ENCODE data around the gene NIT1.

Gene NIT1

GRCh38 chr1:161080441-161081405, 37.2 kb upstream of the NIT1 start:
- ATAC-seq (no peak), DNase-seq (no peak)
- no peak overlapping the region for H3K4me3 Mint-ChIP-seq
- H3K9me3 Mint-ChIP-seq, result no peaks in the 10 kb centered on the region
- peak overlapping the region in 1 of 2 donors; percentile 13 for H3K27ac Mint-ChIP-seq
- no peaks in the 10 kb centered on the region for H3K27me3 Mint-ChIP-seq
- H3K4me1 Mint-ChIP-seq, result no peaks in the 10 kb centered on the region

GRCh38 chr1:161081519-161081918, 36.4 kb upstream of the NIT1 start:
- Mint-ChIP-seq H3K4me1 (no peaks in the 10 kb centered on the region), H3K27me3 (no peaks in the 10 kb centered on the region), H3K4me3 (no peak overlapping the region), H3K9me3 (no peaks in the 10 kb centered on the region), H3K27ac (peak overlapping the region in 1 of 2 donors; percentile 13)
- ATAC-seq (no peak), DNase-seq (no peak)

GRCh38 chr1:161082483-161082882, 35.4 kb upstream of the NIT1 start:
- H3K4me1 Mint-ChIP-seq, result peaks cover 3% of the 10 kb centered on the region
- no peaks in the 10 kb centered on the region for H3K27me3 Mint-ChIP-seq
- DNase-seq, result no peak
- no peak for ATAC-seq
- H3K4me3 Mint-ChIP-seq, result no peak overlapping the region
- H3K9me3 Mint-ChIP-seq, result no peaks in the 10 kb centered on the region
- H3K27ac Mint-ChIP-seq, result no peak overlapping the region

GRCh38 chr1:161082996-161083747, 34.7 kb upstream of the NIT1 start:
- Mint-ChIP-seq H3K9me3 (no peaks in the 10 kb centered on the region), H3K27ac (no peak overlapping the region), H3K4me3 (no peak overlapping the region), H3K4me1 (peaks cover 10% of the 10 kb centered on the region), H3K27me3 (no peaks in the 10 kb centered on the region)
- no peak for DNase-seq
- peak; percentile 47 for ATAC-seq

- Mint-ChIP-seq H3K27me3 (no peaks in the 10 kb centered on the region), H3K27ac (no peak overlapping the region), H3K4me3 (no peak overlapping the region), H3K9me3 (no peaks in the 10 kb centered on the region), H3K4me1 (peaks cover 16% of the 10 kb centered on the region)
- no peak for DNase-seq
- ATAC-seq, result peak; percentile 31
Observed at GRCh38 chr1:161083748-161084596, 33.9 kb upstream of the NIT1 start.

- ATAC-seq (no peak), DNase-seq (no peak)
- Mint-ChIP-seq H3K9me3 (no peaks in the 10 kb centered on the region), H3K4me1 (peaks cover 17% of the 10 kb centered on the region), H3K27ac (no peak overlapping the region), H3K27me3 (no peaks in the 10 kb centered on the region), H3K4me3 (no peak overlapping the region)
Observed at GRCh38 chr1:161084597-161084988, 33.3 kb upstream of the NIT1 start.

- DNase-seq, result no peak
- Mint-ChIP-seq H3K4me1 (peaks cover 23% of the 10 kb centered on the region), H3K9me3 (no peaks in the 10 kb centered on the region), H3K27ac (peak overlapping the region in 1 of 2 donors; percentile 45), H3K4me3 (no peak overlapping the region), H3K27me3 (no peaks in the 10 kb centered on the region)
- ATAC-seq, result no peak
Observed at GRCh38 chr1:161085165-161085564, 32.7 kb upstream of the NIT1 start.

- H3K27ac Mint-ChIP-seq, result peak overlapping the region in 1 of 2 donors; percentile 42
- no peak for DNase-seq
- no peaks in the 10 kb centered on the region for H3K9me3 Mint-ChIP-seq
- H3K4me3 Mint-ChIP-seq, result no peak overlapping the region
- ATAC-seq, result no peak
- H3K27me3 Mint-ChIP-seq, result no peaks in the 10 kb centered on the region
- H3K4me1 Mint-ChIP-seq, result peaks cover 35% of the 10 kb centered on the region
Observed at GRCh38 chr1:161086457-161086856, 31.4 kb upstream of the NIT1 start.

GRCh38 chr1:161088587-161089110, 29.3 kb upstream of the NIT1 start:
- H3K4me3 Mint-ChIP-seq, result no peak overlapping the region
- H3K27ac Mint-ChIP-seq, result no peak overlapping the region
- no peaks in the 10 kb centered on the region for H3K27me3 Mint-ChIP-seq
- no peaks in the 10 kb centered on the region for H3K9me3 Mint-ChIP-seq
- DNase-seq, result no peak
- no peak for ATAC-seq
- peaks cover 57% of the 10 kb centered on the region for H3K4me1 Mint-ChIP-seq

GRCh38 chr1:161089251-161089924, 28.5 kb upstream of the NIT1 start, which contains the start of gene NECTIN4:
Gene NECTIN4 (minus strand): TSS chr1:161089558. CDS start chr1:161089296, 262 bp downstream.
- ATAC-seq (no peak), DNase-seq (no peak)
- H3K4me1 Mint-ChIP-seq, result peaks cover 60% of the 10 kb centered on the region
- peak within 1 kb of the TSS in 1 of 2 donors; percentile 68 for H3K27ac Mint-ChIP-seq
- no peaks in the 10 kb centered on the region for H3K27me3 Mint-ChIP-seq
- H3K9me3 Mint-ChIP-seq, result no peaks in the 10 kb centered on the region
- no peak within 1 kb of the TSS for H3K4me3 Mint-ChIP-seq

- no peak overlapping the region for H3K4me3 Mint-ChIP-seq
- no peak overlapping the region for H3K27ac Mint-ChIP-seq
- no peaks in the 10 kb centered on the region for H3K27me3 Mint-ChIP-seq
- H3K9me3 Mint-ChIP-seq, result no peaks in the 10 kb centered on the region
- H3K4me1 Mint-ChIP-seq, result peaks cover 65% of the 10 kb centered on the region
- DNase-seq, result no peak
- ATAC-seq, result no peak
Observed at GRCh38 chr1:161089938-161090337, 28.0 kb upstream of the NIT1 start.

- ATAC-seq (no peak), DNase-seq (no peak)
- no peak overlapping the region for H3K4me3 Mint-ChIP-seq
- H3K4me1 Mint-ChIP-seq, result peaks cover 72% of the 10 kb centered on the region
- H3K9me3 Mint-ChIP-seq, result no peaks in the 10 kb centered on the region
- H3K27ac Mint-ChIP-seq, result peak overlapping the region in 1 of 2 donors; percentile 32
- no peaks in the 10 kb centered on the region for H3K27me3 Mint-ChIP-seq
Observed at GRCh38 chr1:161090617-161091016, 27.3 kb upstream of the NIT1 start.

GRCh38 chr1:161091093-161091492, 26.8 kb upstream of the NIT1 start:
- H3K4me1 Mint-ChIP-seq, result peaks cover 75% of the 10 kb centered on the region
- H3K27me3 Mint-ChIP-seq, result no peaks in the 10 kb centered on the region
- no peak overlapping the region for H3K27ac Mint-ChIP-seq
- no peak for DNase-seq
- no peak overlapping the region for H3K4me3 Mint-ChIP-seq
- ATAC-seq, result no peak
- no peaks in the 10 kb centered on the region for H3K9me3 Mint-ChIP-seq

GRCh38 chr1:161091796-161092507, 26.0 kb upstream of the NIT1 start:
- ATAC-seq (no peak), DNase-seq (no peak)
- H3K27me3 Mint-ChIP-seq, result no peaks in the 10 kb centered on the region
- H3K27ac Mint-ChIP-seq, result no peak overlapping the region
- H3K9me3 Mint-ChIP-seq, result no peaks in the 10 kb centered on the region
- peaks cover 83% of the 10 kb centered on the region for H3K4me1 Mint-ChIP-seq
- H3K4me3 Mint-ChIP-seq, result no peak overlapping the region
